Astrocyte (in vitro differentiated cells and primary cell): Measurements from ENCODE around the gene PPIF.

Experiments
- CTCF ChIP-seq: IDR thresholded peaks from 2 replicates; pipeline ENCODE4 v1.5.1; 2011; ENCODE audit warnings: low read depth, mild to moderate bottlenecking, inconsistent platforms, low read length, moderate library complexity; ENCODE audit not compliant: insufficient read depth
- EZH2 ChIP-seq: IDR thresholded peaks from 2 replicates; pipeline ENCODE4 v1.6.1; 2012; ENCODE audit warnings: mild to moderate bottlenecking, low read length, inconsistent platforms; ENCODE audit not compliant: insufficient read depth

DNA sequence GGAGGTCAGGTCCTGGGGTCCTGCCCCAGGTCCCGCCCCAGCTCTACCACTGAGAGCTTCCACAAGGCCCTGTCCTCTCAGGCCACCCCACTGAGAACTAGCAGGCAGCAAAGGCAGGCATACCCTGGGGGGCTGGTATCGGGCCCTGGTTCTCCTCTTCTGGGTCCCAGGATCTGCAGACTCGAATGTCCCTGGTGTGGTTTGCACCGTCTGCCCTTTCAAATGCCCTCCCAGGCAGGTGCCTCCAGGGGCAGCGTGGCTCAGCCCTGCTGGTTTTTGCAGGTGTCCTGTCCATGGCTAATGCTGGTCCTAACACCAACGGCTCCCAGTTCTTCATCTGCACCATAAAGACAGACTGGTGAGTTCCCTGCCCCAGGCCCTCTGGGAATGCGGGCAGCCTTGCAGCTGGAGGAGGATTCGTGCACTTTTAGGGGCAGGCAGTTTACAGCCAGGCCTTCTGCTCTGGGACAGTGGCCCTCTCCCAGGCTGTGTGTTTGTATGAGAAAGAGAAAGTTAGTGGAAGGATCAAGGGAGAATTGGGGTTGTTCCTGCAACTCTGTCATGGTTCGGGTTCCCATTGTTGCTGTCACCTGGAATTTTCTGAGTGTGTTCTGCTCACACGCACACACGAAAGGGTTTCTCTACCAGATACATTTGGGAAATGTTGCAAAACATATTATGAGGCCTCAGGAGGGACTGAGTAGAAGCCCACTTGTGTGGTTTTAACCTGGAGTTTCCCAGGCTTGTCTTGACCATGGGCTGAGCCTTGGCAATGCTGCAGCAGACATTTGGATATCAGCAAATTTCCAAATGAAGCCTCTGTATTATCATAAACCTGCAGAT, 5.0 kb downstream of the PPIF start:
- TF ChIP-seq CTCF, result no peak
- no peak for TF ChIP-seq EZH2
